ENCODE results near the gene PAK3. TPM values are rescaled to one million over a fixed set of nuclear protein-coding genes. Genes with fewer than 3 reads are reported as not detected.

The PAK3 gene
- total and polyA plus RNA-seq, 9 of the 15 experiments (the other 6 are each of a cell fraction or from before 2014, with no cell fraction given), result not detected

DNA sequence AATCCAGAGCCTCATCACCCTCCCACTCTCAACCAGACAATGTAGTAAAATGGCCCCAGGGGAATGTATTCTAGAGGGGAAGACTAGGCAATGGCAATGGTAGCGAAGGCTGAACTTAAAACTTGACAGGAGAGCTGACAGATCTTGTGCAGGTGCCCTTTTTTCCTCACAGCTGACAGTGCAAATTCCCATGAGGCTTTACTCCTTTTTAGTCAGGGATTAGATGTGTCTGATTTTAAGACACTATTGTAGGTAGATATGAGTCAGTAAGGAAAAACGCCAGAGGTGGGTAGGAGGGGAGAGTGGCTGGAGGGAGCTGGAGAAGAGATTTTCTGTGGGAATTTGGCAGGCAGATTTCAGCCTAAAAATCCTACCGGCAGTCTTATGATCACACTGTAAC is 163.6 kb downstream of the PAK3 start (continued):
- TF ChIP-seq TOE1 (IDR thresholded peaks at IDR 0.05; ENCODE audit: borderline replicate concordance) (no peak), TOE1 (CRISPR knock-in tag; IDR thresholded peaks at IDR 0.05; ENCODE audit: borderline replicate concordance, low read depth) (no peak), JUN (IDR thresholded peaks at IDR 0.05; ENCODE audit: borderline replicate concordance, low read depth, low read length) (no peak), JUN (CRISPR knock-in tag; IDR thresholded peaks at IDR 0.05; ENCODE audit: borderline replicate concordance) (no peak), ZKSCAN8 (CRISPR knock-in tag; IDR thresholded peaks at IDR 0.05) (no peak)

DNA sequence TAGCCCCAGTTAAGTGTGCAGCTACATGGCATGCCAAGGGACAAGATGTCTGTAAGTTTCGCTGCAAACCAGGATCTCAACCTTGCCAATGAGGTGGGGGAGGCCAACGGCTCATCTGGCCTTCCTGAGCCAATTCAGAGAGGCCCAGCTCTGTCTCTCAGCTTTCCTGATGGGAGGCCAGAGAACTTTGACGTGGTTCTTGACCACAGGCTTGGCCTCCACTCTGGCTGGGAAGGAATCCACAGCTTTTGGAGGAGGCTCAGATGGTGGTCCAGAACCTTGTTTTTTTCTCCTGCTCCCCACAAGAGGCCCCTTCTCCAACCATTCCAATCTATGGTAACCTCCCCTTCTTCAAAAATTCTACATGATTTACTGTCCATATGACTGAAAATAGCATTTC is 164.5 kb downstream of the PAK3 start:
- Histone ChIP-seq H2AFZ (ENCODE audit: low read depth, low read length) (no peak overlapping the region), H3K9ac (ENCODE audit: insufficient read depth in 1 of 2, low read depth in 2 of 2, low read length in 2 of 2) (no peak overlapping the region), H3K27me3 (ENCODE audit: control insufficient read depth in 2 of 2, insufficient read depth in 2 of 2, low read length in 2 of 2) (no peaks in the 10 kb centered on the region), H3K27ac (ENCODE audit: extremely low read depth, low read depth, low read length) (no peak overlapping the region), H3K4me2 (ENCODE audit: insufficient read depth, low read length) (no peak overlapping the region), H3K9me1 (ENCODE audit: control insufficient read depth, insufficient read depth, low read length) (no peaks in the 10 kb centered on the region), H4K20me1 (replicated peaks; ENCODE audit: control insufficient read depth, insufficient read depth, low read length) (no peaks in the 10 kb centered on the region), H3K36me3 (ENCODE audit: control insufficient read depth, insufficient read depth, low read length) (no peaks in the 10 kb centered on the region), H3K79me2 (ENCODE audit: control insufficient read depth, insufficient read depth, low read length) (no peaks in the 10 kb centered on the region), H3K4me3 (no peak overlapping the region), H3K9me3 (replicated peaks; ENCODE audit: control insufficient read depth, insufficient read depth, low read depth, low read length) (no peaks in the 10 kb centered on the region), H3K4me1 (replicated peaks in 1 of 2; ENCODE audit: control insufficient read depth in 2 of 2, insufficient read depth in 2 of 2, low read length in 2 of 2) (no peaks in the 10 kb centered on the region)
- FAIRE-seq (no peak), DNase-seq (ENCODE audit: extremely low read depth in 1 of 4, low spot score in 3 of 4) (no peak), ATAC-seq (no peak)
- ChIA-PET POLR2A (interaction anchor here (0.6 to 1.2 kb wide), 2 partner anchors 11 to 724 kb away, joined by 4 read pairs; no protein-coding TSS in a partner anchor), CTCF (ENCODE audit: low intra/inter-chr PET ratio) (no interaction called here)
- no TSS peak for BruUV-seq (replicated peaks)
- TF ChIP-seq ZNF3 (CRISPR knock-in tag; IDR thresholded peaks at IDR 0.05) (no peak), POLR2G (IDR thresholded peaks at IDR 0.05; ENCODE audit: low read depth, low read length) (no peak), TRIM25 (IDR thresholded peaks at IDR 0.05; ENCODE audit: borderline replicate concordance) (no peak), NUFIP1 (IDR thresholded peaks at IDR 0.05; ENCODE audit: partially characterized antibody) (no peak), CBX5 (IDR thresholded peaks at IDR 0.05; ENCODE audit: borderline replicate concordance, low read depth) (no peak), ZNF140 (CRISPR knock-in tag; IDR thresholded peaks at IDR 0.05) (no peak), RBFOX2 (IDR thresholded peaks at IDR 0.05; ENCODE audit: low read depth, low read length) (no peak), BACH1 (tag; IDR thresholded peaks at IDR 0.05) (no peak), ZNF175 (CRISPR knock-in tag; IDR thresholded peaks at IDR 0.05; ENCODE audit: low read depth) (no peak), TCF7 (IDR thresholded peaks at IDR 0.05; ENCODE audit: borderline replicate concordance) (no peak)
- TF ChIP-seq, protein P1, sequence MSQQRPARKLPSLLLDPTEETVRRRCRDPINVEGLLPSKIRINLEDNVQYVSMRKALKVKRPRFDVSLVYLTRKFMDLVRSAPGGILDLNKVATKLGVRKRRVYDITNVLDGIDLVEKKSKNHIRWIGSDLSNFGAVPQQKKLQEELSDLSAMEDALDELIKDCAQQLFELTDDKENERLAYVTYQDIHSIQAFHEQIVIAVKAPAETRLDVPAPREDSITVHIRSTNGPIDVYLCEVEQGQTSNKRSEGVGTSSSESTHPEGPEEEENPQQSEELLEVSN (IDR thresholded peaks at IDR 0.05; ENCODE audit: borderline replicate concordance in 1 of 2, extremely low read depth in 1 of 2, insufficient read depth in 1 of 2, insufficient read length in 1 of 2, low read depth in 1 of 2, low read length in 1 of 2, poor library complexity in 1 of 2, severe bottlenecking in 1 of 2), result no peak
- 0% methylated on average over 3 of the region's 3 CpGs for WGBS (ENCODE audit: insufficient coverage, low coverage, missing lambda C conversion rate)
- in situ Hi-C loops (cut with MboI), result no loop called here
- intact Hi-C loops (cut with micrococcal nuclease), result no loop called here
